Upper lobe of left lung (tissue), 6 donors: Measurements from ENCODE around the gene SPEN. TPM values are rescaled to one million over a fixed set of nuclear protein-coding genes. Genes with fewer than 3 reads are reported as not detected.
"Not testable (repeated sequence)": the region's sequence is repeated elsewhere in the genome, so short reads cannot be mapped to it uniquely, and the experiment has no call there.

Experiments used
- ATAC-seq, 2 donors: fragments of 200-7000 bp; cut with Tn5 transposase; one replicate each; pipeline ENCODE4 v1.9.1; 2022; ENCODE audit warnings: mild to moderate bottlenecking in 2 of 2, moderate library complexity in 2 of 2; ENCODE audit not compliant: low FRiP score in 2 of 2
- DNase-seq, 2 donors: peaks; one replicate each; pipeline ENCODE4 v3.0.0-alpha.2; 2019 to 2020
- H3K27ac ChIP-seq, 4 donors: fragments of 200-600 bp; sonication (generic); one replicate each; pipeline ENCODE4 v1.5.1; 2016 to 2019
- H3K27me3 ChIP-seq, 4 donors: fragments of 200-600 bp; sonication (generic); one replicate each; pipeline ENCODE4 v1.5.1; 2017 to 2019
- H3K36me3 ChIP-seq, 4 donors: fragments of 200-600 bp; sonication (generic); one replicate each; pipeline ENCODE4 v1.5.1; 2016 to 2019
- H3K4me1 ChIP-seq, 4 donors: fragments of 200-600 bp; sonication (generic); one replicate each; pipeline ENCODE4 v1.5.1; 2018 to 2019
- H3K4me3 ChIP-seq, 4 donors: fragments of 200-600 bp; sonication (generic); one replicate each; pipeline ENCODE4 v1.5.1; 2017 to 2019; ENCODE audit warnings: mild to moderate bottlenecking in 2 of 4, moderate library complexity in 1 of 4
- H3K9me3 ChIP-seq, 4 donors: fragments of 200-600 bp; sonication (generic); one replicate each; pipeline ENCODE4 v1.5.1; 2018 to 2019
- EP300 ChIP-seq, 4 donors: sonication (generic); formaldehyde crosslinking; IDR thresholded peaks; one replicate each; pipeline ENCODE4 v1.5.1; 2017; ENCODE audit warnings: antibody characterized with exemption in 4 of 4, control low read depth in 2 of 4
- POLR2A ChIP-seq, 4 donors: fragments of 450-650 bp; IDR thresholded peaks; one replicate each; pipeline ENCODE4 v1.5.1; 2016 to 2017; ENCODE audit warnings: antibody characterized with exemption in 4 of 4, mild to moderate bottlenecking in 2 of 4
- POLR2AphosphoS5 ChIP-seq, 2 donors: sonication (generic); formaldehyde crosslinking; IDR thresholded peaks; one replicate each; pipeline ENCODE4 v1.5.1; 2017; ENCODE audit warnings: antibody characterized with exemption in 2 of 2
- whole genome bisulfite sequencing, 2 donors: methylation state at CpG; one replicate each; pipeline ENCODE4 v1.1.5; 2017 to 2018; 5-methylcytosine and 5-hydroxymethylcytosine counted together
- total RNA-seq, 6 donors: library from RNA; depleted of rRNA in 4 of 6; stranded (reverse); fragments of >200 nt in 4 of 6; gene quantifications; one replicate each; pipeline versions ENCODE4 v1.1.0 to v1.2.1, GENCODE V29; 2016 to 2021
- TF ChIP-seq, protein P1 (sequence below), 6 experiments: fragments of 450-650 bp in 4 of 6; fragments of 200-600 bp in 2 of 6; sonication (generic) in 2 of 6; IDR thresholded peaks; one replicate each; pipeline ENCODE4 v1.5.1; 2016 to 2019; ENCODE audit warnings: antibody characterized with exemption in 6 of 6
- donor health status: DM: no; HTN: no; CAD: no; lungs with moderate emphysema.
- donor health status: DM: no; HTN: yes; CAD: no; lungs with severe emphysema.

Gene SPEN
- total RNA-seq, 6 donors from 2014 or later: 41.5 to 73.3 (median 51.3) TPM

- no peak for TF ChIP-seq POLR2A (IDR thresholded peaks at IDR 0.05)
- no peak for TF ChIP-seq EP300 (IDR thresholded peaks at IDR 0.05)
- TF ChIP-seq POLR2AphosphoS5 (IDR thresholded peaks at IDR 0.05): no peak
- TF ChIP-seq, protein P1, sequence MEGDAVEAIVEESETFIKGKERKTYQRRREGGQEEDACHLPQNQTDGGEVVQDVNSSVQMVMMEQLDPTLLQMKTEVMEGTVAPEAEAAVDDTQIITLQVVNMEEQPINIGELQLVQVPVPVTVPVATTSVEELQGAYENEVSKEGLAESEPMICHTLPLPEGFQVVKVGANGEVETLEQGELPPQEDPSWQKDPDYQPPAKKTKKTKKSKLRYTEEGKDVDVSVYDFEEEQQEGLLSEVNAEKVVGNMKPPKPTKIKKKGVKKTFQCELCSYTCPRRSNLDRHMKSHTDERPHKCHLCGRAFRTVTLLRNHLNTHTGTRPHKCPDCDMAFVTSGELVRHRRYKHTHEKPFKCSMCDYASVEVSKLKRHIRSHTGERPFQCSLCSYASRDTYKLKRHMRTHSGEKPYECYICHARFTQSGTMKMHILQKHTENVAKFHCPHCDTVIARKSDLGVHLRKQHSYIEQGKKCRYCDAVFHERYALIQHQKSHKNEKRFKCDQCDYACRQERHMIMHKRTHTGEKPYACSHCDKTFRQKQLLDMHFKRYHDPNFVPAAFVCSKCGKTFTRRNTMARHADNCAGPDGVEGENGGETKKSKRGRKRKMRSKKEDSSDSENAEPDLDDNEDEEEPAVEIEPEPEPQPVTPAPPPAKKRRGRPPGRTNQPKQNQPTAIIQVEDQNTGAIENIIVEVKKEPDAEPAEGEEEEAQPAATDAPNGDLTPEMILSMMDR (IDR thresholded peaks at IDR 0.05): no peak
- WGBS, 2 donors: 81 to 83% methylated on average over 17 of the region's 17 CpGs
- no peak overlapping the region for H3K27ac ChIP-seq
- ATAC-seq (no peak), DNase-seq (no peak)
- no peak overlapping the region for H3K4me3 ChIP-seq
- H3K36me3 ChIP-seq: no peaks in the 10 kb centered on the region
- H3K4me1 ChIP-seq: peaks cover 24 to 34% (median 28%) of the 10 kb centered on the region in 4 donors
- H3K27me3 ChIP-seq: no peaks in the 10 kb centered on the region
- no peaks in the 10 kb centered on the region for H3K9me3 ChIP-seq
These were observed 45.1 kb upstream of the SPEN start for GRCh38 chr1:15802234-15802965.

GRCh38 chr1:15803380-15803779, 44.1 kb upstream of the SPEN start:
- no peak overlapping the region for H3K4me3 ChIP-seq
- no peak for DNase-seq
- 21 to 36% methylated on average over 3 to 4 of the region's 4 CpGs for WGBS, 2 donors

DNA sequence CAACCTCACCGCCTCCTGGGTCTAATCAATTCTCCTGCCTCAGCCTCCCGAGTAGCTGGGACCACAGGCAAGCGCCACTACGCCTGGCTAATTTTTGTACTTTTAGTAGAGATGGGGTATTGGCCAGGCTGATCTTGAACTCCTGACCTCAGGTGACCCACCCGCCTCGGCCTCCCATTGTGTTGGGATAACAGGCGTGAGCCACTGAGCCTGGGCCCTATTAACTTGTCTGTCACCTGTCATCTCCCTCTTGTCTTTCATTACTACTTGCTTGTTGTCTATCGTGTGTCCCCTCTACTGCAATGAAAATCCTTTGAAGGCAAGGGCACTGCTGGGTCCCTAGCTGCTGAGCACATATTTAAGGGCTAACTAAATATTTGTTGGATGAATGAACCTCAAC, 43.4 kb upstream of the SPEN start:
- 85 to 90% methylated on average over 8 of the region's 8 CpGs for WGBS, 2 donors
- TF ChIP-seq, protein P1 (IDR thresholded peaks at IDR 0.05): no peak
- TF ChIP-seq EP300 (IDR thresholded peaks at IDR 0.05) (no peak), POLR2AphosphoS5 (IDR thresholded peaks at IDR 0.05) (no peak), POLR2A (IDR thresholded peaks at IDR 0.05) (no peak)
- DNase-seq: no peak

More at GRCh38 chr1:15803380-15803779, 44.1 kb upstream of the SPEN start:
- TF ChIP-seq POLR2AphosphoS5 (IDR thresholded peaks at IDR 0.05) (no peak), POLR2A (IDR thresholded peaks at IDR 0.05) (no peak), EP300 (IDR thresholded peaks at IDR 0.05) (no peak)
- TF ChIP-seq, protein P1 (IDR thresholded peaks at IDR 0.05): peak in 3 of 6 experiments; percentile 10 to 36 (median 32)
- H3K36me3 ChIP-seq: no peaks in the 10 kb centered on the region
- H3K27ac ChIP-seq: no peak overlapping the region
- H3K9me3 ChIP-seq: no peaks in the 10 kb centered on the region
- no peaks in the 10 kb centered on the region for H3K27me3 ChIP-seq
- ATAC-seq: no peak
- peaks cover 24 to 29% (median 25%) of the 10 kb centered on the region in 4 donors for H3K4me1 ChIP-seq

GRCh38 chr1:15807121-15807520, 40.4 kb upstream of the SPEN start:
- Histone ChIP-seq H3K27me3 (no peaks in the 10 kb centered on the region), H3K9me3 (no peaks in the 10 kb centered on the region), H3K36me3 (no peaks in the 10 kb centered on the region), H3K4me3 (no peak overlapping the region), H3K27ac (no peak overlapping the region), H3K4me1 (peaks cover 0 to 4% (median 0%) of the 10 kb centered on the region in 4 donors)
- TF ChIP-seq, protein P1 (IDR thresholded peaks at IDR 0.05): no peak
- TF ChIP-seq POLR2A (IDR thresholded peaks at IDR 0.05) (no peak), EP300 (IDR thresholded peaks at IDR 0.05) (no peak), POLR2AphosphoS5 (IDR thresholded peaks at IDR 0.05) (no peak)
- DNase-seq (no peak), ATAC-seq (no peak)
- 89 to 93% methylated on average over 10 of the region's 10 CpGs for WGBS, 2 donors

More for the DNA sequence above, 43.4 kb upstream of the SPEN start:
- H3K9me3 ChIP-seq: no peaks in the 10 kb centered on the region
- no peak for ATAC-seq
- H3K27ac ChIP-seq: no peak overlapping the region
- no peaks in the 10 kb centered on the region for H3K36me3 ChIP-seq
- H3K27me3 ChIP-seq: no peaks in the 10 kb centered on the region
- H3K4me1 ChIP-seq: peaks cover 20 to 24% (median 22%) of the 10 kb centered on the region in 4 donors
- H3K4me3 ChIP-seq: no peak overlapping the region

GRCh38 chr1:15807549-15807948, 40.0 kb upstream of the SPEN start, which contains the start of gene UQCRHL:
Gene UQCRHL (minus strand): TSS chr1:15807649. CDS start chr1:15807649, 0 bp downstream.
- not testable (repeated sequence) for H3K4me3 ChIP-seq, H3K36me3 ChIP-seq, ATAC-seq, H3K4me1 ChIP-seq, DNase-seq, H3K9me3 ChIP-seq, H3K27me3 ChIP-seq, H3K27ac ChIP-seq
- WGBS, 2 donors: 86 to 87% methylated on average over 11 of the region's 11 CpGs
